Fibroblast of upper back skin (primary cell): ENCODE measurements around the gene HES2.
"Not testable (repeated sequence)": the region's sequence is repeated elsewhere in the genome, so short reads cannot be mapped to it uniquely, and the experiment has no call there.

Experiments
- DNase-seq: peaks from one replicate; pipeline ENCODE4 v3.0.0-alpha.2; 2013

HES2 gene

DNA sequence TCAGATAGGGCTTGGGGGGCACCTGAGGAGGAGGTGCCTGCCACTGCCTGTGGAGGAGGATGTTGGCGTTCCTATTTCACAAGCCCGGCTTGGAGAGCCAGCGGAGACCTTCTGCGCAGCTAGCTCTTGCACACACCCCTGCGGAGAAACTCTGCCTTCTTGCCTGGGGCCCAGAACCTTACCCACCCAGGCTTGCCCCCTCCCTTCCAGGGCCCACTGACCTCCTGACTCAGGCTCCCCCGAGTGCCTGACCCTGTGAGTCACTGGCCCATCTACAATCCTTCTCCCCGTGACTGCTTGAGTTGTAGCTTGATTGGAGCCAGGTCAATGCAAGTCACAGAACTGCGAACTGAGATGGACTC lies 3.4 kb downstream of the HES2 start:
- DNase-seq, result no peak

GRCh38 chr1:6414881-6415626 lies 4.7 kb downstream of the HES2 start:
- DNase-seq, result no peak

GRCh38 chr1:6414443-6414844 lies 5.3 kb downstream of the HES2 start:
- peak; percentile 47 for DNase-seq

DNA sequence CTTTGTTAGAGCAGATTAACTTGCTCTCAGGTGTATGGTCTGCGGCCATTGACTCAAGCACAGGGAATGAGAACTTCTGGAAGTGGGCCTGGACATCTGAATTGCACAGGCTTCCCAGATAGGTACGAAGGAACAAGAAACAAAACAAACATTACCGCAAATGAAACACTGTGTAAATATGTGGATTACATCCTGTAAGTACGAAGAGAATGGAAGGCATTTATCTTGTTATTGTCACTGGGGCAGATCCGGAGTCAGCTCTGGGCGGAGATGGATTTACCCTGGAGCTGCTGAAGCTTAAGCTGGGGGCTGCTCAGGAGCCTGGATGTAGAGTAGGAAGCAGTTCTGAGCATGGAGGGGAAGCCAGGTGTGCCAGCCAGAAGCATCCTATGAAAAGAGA lies 6.8 kb downstream of the HES2 start:
- no peak for DNase-seq

DNA sequence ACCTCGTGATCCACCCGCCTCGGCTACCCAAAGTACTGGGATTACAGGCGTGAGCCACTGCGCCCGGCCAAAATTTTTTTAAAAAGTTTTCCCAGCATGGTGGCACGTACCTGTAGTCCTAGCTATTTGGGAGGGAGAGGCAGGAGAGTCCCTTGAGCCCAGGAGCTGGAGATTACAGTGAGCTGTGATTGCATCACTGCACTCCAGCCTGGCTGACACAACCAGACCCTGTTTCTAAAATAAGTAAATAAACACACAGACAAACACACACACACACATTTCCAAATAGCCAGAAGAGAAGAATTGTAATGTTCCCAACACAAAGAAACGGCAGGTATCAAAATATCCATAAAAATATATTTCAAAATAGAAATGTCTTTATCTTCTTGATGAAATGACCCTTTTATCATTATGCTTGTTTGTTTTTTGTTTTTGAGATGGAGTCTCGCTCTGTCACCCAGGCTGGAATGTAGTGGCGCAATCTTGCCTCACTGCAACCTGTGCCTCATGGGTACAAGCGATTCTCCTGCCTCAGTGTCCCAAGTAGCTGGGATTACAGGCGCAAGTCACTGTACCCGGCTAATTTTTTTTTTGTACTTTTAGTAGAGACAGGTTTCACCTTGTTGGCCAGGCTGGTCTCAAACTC lies 9.3 kb downstream of the HES2 start:
- no peak for DNase-seq

GRCh38 chr1:6409733-6410132 lies 10.0 kb downstream of the HES2 start:
- DNase-seq, result no peak

GRCh38 chr1:6409053-6409452 lies 10.7 kb downstream of the HES2 start:
- no peak for DNase-seq

- DNase-seq, result no peak
Observed at GRCh38 chr1:6408023-6408422, 11.7 kb downstream of the HES2 start.

- no peak for DNase-seq
Observed at GRCh38 chr1:6401673-6402072, 18.0 kb downstream of the HES2 start.

- no peak for DNase-seq
Observed at GRCh38 chr1:6399294-6399693, 20.4 kb downstream of the HES2 start.

DNA sequence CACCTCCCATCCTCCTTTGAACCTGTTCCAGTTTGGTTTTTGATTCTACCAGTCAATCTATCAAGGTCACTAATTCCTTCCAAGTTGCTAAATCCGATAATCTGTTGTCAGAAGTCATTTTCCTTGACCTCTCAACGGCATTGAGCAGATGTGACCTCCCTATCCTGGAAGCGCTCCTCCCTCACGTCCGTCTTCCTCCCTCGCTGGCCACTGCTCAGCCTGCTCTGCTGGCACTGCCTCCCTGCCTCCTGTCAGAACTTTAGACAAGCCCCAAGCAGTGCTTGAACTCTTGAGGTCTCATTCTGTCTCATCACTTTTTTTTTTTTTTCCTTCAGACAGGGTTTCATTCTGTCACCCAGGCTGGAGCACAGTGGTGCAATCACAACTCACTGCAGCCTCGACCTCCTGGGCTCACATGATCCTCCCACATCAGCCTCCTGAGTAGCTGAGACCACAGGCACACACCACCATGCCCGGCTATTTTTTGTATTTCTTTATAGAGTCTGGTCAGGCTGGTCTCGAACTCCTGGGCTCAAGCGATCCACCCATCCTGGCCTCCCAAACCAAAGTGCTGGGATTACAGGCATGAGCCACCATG lies 21.8 kb downstream of the HES2 start:
- no peak for DNase-seq

DNA sequence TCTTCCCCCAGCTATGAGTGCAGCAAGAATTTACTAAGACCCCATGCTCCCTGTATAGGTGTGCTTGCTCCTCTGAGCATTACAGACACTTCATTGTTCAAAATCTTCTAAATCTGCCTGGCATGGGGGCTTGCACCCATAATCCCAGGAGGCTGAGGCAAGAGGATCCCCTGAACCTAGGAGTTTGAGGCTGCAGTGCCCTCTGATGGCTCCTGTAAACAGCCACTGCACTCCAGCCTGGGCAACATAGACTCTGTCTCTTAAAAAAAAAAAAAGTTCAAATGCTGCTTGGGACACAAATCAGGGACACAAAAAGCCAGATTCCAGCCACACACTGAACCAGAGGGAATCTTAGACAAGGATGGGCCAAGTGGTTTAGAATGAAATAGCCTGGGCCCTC lies 22.7 kb downstream of the HES2 start:
- DNase-seq, result no peak

- DNase-seq, result not testable (repeated sequence)
Observed at GRCh38 chr1:6395781-6396244, 23.9 kb downstream of the HES2 start.

- DNase-seq, result not testable (repeated sequence)
Observed at GRCh38 chr1:6395130-6395529, 24.6 kb downstream of the HES2 start.

- DNase-seq, result peak; percentile 80
Observed at GRCh38 chr1:6393400-6394187, 26.1 kb downstream of the HES2 start, which contains the start of gene ACOT7. Gene ACOT7, minus strand, starts transcription at chr1:6393767. Its CDS starts 368 bp downstream, at chr1:6393399.

GRCh38 chr1:6392809-6393399 lies 26.8 kb downstream of the HES2 start:
- DNase-seq, result no peak

- no peak for DNase-seq
Observed at GRCh38 chr1:6391951-6392808, 27.5 kb downstream of the HES2 start.

DNA sequence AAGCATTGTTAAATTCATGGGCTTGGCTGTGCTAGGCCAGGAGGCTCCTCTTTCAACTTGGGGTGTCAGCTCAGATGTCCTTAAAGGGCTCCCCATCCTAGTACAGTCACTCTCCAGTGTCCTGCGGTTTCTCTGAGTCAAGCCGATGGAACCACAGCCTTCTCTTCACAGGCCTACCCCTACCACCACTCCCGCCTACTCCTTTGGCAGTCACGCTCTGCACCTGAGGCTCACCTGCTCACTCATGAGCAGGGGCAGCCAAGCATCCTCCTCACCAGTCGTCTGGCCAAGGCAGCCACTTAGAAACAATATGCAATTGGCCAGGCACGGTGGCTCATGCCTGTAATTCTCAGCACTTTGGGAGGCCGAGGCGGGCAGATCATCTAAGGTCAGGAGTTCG lies 29.7 kb downstream of the HES2 start:
- no peak for DNase-seq

- peak; percentile 32 for DNase-seq
Observed at GRCh38 chr1:6386371-6386949, 33.3 kb downstream of the HES2 start.

- peak; percentile 70 for DNase-seq
Observed at GRCh38 chr1:6385488-6386191, 34.1 kb downstream of the HES2 start.

DNA sequence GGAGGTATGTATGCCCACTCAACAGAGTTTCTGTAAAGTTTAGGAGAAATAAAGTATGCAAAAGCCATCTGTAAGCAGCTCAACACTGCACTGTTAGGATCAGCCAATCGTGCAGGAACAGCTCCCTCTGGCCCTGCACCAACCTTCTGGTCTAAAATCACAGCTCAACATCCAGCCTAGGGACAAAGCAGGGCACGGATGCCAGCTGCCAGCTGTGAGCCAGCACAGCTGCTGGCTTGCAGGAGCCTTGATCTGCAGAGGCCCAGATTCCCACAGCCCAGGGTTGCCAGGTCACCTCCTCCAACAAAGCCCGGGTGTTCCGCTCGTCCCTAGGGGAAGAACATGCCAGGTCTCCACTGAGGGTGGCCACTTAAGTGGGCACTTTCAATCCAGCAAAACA lies 34.8 kb downstream of the HES2 start:
- DNase-seq, result no peak
